HG03060 (cell line): ENCODE measurements around the gene GSK3A.

Source experiments
- ATAC-seq: cut with Tn5 transposase; IDR thresholded peaks from one replicate; pipeline ENCODE4 v1.9.1; 2021; ENCODE audit warnings: low read depth, moderate number of reproducible peaks; ENCODE audit not compliant: unreplicated experiment

GSK3A gene

DNA sequence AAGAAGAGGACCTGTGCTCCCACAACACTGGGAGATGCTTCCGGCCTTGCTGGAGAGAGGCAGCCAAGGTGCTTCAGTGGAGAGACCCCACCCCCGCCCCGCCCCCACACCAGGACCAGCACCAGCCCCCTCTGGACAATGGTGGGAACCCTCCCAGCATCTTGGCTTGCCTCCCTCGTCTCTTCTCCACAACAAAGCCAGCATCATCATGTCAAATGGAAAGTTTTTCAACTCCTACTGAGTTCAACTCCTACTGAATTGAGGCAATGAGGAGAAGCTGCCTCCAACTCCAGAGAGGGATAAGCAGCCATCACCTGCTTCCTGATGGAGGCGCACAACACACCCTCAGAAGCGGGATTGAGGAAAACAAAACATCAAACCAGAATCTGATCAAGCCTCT, 37.7 kb downstream of the GSK3A start:
- ATAC-seq, result no peak

DNA sequence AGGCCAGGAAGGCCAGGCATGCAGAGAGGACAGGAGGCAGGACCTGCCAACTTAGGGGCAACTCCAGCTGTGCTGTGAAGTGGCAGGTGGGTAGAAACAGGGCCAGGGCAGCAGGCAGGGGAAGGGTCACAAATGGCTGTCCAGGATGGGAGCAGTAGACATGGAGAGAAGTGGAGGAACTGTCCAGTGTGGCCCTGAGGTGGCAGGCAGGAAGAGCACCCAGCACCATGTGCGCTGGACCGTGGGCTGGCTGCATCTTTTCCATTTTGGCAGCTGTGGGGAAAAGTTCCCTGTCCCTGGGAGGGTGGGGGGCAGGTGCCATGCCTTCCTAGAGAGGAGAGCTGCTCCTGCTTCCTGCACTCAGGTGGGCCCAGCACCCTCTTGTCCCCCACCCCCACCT, 38.7 kb downstream of the GSK3A start:
- no peak for ATAC-seq

DNA sequence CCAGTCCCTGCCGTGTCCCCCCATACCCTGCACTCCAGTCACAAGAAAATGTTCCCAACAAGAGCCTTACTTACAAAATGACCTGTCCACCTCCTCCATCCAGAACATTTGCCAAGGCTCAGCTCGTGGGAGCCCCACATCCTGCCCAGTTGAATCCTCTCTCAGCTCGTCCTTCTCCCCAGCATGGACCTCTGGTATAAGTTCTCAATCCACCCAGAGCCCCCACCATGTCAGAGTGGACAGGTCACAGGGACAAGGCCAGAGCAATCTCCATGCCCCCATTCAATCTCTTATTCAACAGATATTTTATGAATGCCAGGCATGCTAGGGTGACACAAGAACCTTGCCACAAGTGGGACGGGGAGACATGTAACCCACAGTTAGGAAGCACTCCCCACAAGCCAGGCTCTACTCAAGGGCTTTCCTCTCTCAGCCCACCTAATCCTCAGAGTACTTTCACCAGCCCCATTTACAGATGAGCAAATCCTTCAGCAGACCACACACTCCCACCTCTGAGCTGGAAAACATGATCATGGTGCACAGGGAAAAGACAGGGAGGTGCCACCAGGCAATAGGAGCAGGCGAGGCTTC, 40.0 kb downstream of the GSK3A start:
- ATAC-seq, result no peak

DNA sequence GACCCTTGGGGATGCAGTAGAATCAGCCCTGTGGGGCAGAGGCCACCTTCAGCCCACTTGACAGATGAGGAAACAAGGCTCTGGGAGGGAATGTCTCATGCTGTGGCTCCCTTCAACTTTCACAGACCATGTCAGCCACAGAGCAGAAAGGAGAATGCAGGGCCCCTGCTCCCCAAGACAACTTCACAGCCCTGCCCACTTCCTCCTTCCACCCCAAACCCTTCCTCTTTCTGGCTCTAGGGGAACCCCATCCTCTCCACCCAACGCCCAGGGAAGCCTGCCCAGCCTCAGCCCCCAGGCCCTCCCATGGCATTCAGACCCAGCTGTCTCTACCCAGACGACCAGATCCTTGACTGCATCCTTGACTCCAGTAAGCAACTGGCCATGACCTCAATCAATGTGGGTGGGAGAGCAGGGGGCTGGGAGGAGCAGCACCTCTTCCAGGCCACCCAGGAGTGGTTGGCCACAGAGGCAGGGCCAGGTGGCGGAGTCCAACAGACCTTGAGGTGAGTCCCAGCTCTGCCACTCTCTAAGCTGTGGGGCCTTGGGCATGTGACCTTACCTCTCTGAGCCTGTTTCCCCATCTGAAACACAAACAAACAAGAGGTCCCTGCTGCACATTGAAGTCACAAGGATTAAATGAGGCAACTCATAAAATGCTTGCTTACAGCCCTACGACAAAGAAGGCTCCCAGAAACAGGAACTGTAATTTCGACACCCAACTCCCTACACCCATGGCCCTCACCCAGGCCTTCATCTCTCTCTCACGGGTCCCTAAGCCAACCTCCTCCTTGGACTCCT, 40.7 kb downstream of the GSK3A start:
- ATAC-seq, result no peak

DNA sequence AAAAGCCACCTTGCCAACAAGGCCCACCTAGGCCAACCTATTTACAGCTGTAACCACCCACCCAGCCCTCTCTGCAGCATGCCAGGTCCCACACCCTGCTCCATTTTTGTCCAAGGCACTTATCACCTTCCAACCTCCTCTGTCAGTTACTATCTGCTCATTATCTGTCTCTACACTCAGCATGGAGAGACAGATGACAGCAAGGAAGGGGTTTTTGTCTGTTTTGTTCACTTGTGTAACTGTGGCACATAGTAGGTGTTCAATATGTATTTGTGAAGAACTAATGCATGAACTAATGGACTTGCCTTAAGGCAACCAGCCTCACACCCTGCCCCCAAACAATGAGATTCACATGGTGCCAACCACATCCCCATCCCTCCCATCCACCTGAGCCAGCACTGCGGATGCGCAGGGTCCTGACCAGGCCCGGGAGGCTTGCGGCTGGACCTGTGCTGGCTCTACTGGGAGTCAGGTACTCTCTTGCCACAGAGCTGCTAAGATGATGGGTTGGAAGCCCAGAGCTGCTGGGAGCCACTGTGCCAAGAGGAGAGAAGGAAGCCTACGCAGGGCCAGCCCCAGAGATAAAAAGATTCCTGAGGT, 42.2 kb downstream of the GSK3A start:
- ATAC-seq, result no peak

DNA sequence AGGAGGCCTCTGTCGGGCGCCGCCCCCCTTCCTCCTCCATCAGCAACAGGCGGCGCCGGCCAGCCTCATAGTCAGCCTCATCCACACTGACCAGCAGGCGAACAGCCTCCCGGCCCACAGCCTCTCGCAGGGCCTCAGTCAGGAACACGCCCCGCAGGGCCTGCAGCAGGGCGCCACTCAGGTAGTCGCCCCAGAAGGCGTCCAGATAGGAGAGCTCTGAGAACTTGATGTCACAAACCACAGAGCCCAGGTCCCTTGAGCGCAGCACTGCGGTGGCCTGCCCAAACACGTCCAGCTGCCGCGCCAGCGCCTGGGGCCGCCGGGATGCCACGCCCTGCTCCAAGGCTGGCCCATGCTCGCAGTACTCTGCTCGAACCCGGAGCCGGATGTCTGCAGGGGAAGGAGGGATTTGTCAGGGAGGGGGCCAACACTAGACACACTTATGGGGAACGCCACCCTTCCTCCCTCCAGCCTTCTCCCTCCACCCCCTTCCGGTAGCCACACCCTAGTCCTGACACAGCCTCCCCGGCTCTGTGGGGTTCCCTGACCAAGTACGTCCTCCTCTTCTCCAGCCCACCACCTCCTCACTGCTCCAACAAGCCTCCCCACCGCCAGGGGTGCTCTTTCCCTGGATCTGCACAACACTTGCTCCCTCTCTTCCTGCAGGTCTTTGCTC, 42.8 kb downstream of the GSK3A start:
- no peak for ATAC-seq

DNA sequence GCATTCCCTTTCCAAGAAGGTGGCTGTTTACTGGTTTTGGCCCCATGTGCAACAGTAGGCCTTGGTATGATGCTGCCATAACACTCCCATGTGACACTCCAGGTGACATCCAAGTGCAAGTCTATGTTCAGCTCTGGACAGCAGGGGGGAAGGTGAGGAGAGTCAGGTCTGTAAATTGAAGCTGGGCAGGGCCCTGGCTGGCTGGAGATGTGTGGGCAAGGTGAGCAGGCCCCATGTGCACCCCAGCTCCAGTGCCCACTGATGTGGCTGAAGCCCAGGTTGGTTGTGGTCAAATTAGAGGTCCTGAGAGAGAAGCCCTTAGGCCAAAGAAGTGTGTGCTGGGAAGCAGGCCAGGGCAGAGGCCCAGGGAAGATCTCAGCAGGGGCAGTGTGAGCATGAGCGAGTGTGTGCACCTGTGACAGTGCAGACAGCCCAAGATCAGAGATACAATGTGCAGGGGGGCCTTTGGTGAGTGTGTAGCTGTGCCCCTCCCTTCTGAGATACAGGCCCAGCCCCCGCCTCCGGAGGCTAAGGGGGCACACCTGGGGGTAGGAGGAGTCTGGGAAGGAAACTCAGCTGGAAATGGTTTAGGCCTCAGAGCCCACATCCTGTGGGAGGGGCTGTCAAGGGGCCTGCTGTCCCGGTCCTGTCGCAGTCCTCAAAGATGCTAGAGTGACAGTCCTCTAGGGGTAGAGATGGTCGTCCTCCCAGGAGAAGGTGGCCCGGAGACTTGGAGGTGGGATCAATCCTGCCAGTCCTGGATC, 43.5 kb downstream of the GSK3A start:
- no peak for ATAC-seq

DNA sequence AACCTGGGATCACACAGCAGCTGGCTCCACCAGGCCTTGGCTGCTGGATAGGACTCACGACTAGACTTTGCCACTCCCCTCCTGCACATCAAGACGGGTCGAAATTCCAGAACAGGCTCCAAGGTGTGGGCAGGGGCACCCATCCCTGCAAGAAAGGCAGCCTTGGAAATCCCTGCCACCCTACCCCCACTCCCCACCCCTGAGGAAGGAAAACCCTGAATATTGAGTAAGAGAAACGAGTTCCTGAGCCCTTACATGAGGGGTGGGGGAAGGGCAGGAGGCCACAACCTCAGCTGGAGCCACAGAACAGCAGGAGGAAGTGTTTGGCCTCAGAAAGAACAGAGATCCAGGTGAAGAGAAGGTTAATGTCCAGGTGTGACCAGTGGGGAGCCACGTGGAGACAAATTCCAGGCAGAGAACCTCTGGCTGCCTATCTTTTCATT, 45.0 kb downstream of the GSK3A start:
- ATAC-seq, result no peak

DNA sequence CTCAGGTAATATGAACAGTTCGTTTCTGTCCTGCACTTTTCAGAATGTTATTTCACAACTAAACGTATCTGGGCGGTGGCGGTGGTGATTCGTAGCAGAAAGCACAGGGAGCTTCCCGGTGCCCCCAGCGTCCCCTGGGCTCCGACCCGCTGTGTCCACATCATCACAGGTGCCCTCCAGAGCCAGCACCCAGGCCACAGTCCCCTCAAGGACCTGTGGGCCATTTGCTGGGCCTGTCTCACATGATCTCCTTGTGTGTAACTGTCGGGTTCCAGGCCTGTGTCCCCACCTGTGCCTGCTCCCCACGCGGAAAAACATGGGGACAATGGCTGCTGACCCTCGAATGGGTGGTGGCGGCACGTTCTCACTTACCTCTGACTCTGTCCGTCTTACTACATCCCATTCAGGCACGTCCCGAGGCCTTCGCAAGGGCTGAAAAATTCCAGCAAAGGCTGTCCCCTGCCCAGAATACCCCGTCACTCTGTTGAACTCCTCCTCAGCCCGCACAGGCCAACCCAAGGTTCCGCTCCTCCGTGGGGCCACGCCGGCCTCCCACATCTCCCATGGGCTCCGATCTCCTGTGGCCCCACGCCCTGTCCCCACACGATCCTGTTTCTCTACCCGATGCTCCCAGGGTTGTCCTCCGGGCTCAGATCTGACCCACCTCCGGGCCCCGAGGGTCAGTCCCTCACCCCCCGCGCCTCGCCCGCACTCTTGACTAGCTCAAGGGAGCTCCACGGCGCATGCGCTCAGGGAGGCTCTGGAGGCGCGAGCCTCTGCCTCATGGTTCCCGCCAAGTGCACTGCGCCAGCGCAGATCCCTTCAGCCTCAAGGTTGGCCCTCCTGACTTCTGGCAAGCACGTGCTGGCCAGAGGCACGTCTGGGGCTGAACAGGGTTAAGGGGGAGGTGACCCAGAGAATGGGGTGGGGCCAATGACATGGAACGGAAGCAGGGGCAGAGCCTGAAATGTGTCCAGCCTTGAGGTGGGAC, 46.1 kb downstream of the GSK3A start:
- ATAC-seq, result no peak

DNA sequence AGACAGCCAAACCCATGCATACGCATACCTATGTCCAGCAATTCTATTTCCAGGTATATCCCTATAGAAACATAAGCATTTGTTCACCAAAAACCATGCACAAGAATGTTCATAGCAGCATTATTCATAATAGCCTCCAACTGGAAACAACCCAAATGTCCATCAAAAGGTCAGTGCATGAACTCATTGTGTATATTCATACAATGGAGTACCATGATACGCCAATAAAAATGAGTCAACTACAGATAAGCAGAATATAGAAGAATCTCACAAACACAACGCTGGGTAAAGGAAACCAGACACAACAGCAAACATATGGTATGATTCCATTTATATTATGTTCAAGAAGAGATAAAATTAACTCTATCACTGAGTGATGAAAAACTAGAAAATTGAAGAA, 48.7 kb downstream of the GSK3A start:
- ATAC-seq, result no peak

DNA sequence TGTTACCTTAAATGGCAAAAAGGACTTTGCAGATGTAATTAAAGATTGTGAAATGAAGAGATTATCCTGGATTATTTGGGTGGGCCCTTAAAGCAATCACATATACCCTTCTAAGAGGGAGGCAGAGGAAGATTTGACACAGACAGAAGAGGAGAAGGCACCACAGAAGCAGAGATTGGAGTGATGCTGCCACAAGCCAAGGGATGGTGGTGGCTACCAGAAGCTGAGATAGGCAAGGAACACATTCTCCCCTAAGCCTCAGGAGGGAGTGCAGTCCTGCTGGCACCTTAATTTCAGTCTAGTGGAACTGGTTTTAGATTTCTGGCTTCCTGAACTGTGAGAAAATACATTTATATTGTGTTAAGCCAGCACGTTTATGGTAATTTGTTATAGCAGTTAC, 49.1 kb downstream of the GSK3A start:
- ATAC-seq, result no peak

DNA sequence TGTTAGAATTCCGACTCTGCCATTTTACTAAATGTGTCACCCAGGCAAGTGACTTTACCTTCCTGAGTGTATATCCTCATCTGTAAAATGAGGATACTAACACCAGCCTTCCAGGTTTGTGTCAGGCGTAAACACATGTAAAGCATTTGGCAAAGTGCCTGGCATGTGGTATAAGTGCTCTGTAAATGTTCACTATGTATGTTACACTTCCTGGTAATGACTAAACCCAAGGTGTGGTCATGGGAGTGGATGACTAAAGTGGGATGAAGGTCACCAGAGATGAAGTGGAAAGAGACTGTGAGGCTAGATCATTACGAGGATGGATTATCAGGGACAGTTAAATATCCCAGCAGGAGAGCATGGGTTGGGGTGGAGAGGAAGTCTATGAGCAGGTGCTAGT, 50.5 kb downstream of the GSK3A start:
- ATAC-seq, result no peak

DNA sequence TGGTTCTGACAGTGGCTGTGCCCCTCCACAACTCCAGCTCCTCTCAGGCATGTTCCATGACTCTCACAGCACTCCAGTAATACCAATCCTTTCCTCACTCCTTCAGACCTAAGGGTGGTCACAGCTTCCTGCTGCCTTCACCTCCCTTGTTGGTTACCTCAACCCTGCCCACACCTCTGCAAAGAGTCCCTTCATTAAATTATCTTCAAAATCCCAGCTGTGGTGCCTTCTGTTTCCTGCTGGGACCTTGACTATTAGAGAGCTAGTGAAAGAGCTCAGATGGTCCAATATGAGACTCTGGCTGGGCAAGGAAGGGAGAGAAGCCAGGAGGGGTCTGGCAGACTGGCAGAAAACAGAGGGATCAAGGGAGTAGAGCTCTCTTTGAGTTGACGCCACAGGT, 51.1 kb downstream of the GSK3A start:
- no peak for ATAC-seq

DNA sequence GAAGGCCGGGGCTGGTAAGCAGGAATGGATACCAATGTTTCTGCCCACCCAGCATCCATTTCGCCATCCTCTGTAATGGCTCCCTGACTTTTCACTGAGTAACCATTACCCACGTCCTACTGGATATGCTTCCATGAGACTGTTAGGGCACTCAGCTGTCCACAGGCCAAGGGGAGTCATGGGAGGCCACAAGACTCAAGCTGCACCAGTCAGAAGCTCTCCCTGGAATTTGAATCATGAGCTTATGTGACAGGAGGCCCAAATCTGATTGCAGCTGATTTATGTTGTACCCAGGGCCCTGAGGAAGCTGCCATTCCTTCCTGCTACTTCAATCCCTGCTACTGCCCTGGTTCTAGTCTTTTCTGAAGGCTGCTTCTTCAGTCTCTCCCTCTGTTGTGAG, 53.3 kb downstream of the GSK3A start:
- ATAC-seq, result no peak

DNA sequence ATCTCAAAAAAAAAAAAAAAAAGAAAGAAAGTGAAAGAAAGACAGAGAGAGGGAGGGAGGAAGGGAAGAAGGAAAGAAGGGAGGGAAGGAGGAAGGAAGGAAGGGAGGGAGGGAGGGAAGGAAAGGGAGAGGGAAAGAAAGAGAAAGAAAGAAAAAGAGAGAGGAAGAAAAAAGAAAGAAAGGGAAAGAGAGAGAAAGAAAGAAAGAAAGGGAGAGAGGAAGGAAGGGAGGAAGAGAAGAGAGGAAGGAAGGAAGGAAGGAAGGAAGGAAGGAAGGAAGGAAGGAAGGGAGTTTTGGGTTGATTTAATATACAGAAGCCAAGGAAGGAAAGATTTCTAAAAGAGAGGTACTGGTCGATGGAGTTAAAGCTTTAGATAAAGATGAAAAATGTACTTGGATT, 53.7 kb downstream of the GSK3A start:
- no peak for ATAC-seq

DNA sequence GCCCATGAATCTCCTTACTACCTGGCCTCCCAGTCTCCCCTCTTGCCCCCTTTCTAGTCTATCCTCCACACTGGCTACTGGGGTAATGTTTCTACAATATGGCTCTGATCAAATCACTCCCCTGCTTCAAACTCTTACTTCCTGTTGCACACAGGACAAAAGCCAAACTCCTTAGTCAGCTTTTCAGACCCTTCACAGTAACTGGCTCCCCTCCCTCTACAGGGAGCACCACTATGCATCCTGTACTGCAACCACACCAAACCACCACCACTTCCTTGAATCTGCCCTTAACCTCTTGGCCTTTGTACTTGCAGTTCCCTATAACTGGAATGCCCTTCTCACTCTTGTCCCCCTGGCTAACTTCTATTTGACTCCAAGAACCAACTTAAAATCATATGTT, 57.1 kb downstream of the GSK3A start:
- ATAC-seq, result no peak

DNA sequence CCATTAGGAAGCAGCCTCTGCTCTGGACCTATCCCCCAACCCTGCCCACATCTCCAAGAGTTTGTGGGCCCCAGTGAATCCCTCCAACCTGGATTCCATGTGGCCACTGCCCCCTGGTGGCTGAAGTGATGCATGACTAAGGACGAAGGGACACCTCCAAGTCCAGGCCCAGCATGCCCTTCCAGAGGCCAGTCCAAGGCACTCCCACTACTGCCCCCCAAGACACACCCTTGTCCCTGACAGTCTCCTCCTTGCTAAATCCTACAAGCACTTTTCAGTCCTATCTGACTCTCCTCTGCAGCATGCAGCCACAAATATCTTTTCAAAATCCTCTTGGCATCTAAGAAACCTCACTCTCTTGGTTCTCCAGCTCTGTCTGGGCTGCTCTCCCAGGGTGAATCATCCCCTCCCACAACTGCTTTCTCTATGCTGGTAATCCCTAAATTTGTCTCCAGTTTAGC, 58.0 kb downstream of the GSK3A start:
- ATAC-seq, result no peak
